Stimulated activated CD4-positive, alpha-beta T cell treated with anti-CD3 and anti-CD28 coated beads, Interleukin-12 subunit alpha, Interleukin-12 subunit beta, amount 100 ng/mL, for 24 hours (primary cell): Measurements from ENCODE around the gene RHO.

Source experiments
- DNase-seq, 2 experiments: peaks; one replicate each; pipeline ENCODE4 v3.0.0-alpha.2; 2020; ENCODE audit warnings: low read depth in 2 of 2

RHO gene

DNA sequence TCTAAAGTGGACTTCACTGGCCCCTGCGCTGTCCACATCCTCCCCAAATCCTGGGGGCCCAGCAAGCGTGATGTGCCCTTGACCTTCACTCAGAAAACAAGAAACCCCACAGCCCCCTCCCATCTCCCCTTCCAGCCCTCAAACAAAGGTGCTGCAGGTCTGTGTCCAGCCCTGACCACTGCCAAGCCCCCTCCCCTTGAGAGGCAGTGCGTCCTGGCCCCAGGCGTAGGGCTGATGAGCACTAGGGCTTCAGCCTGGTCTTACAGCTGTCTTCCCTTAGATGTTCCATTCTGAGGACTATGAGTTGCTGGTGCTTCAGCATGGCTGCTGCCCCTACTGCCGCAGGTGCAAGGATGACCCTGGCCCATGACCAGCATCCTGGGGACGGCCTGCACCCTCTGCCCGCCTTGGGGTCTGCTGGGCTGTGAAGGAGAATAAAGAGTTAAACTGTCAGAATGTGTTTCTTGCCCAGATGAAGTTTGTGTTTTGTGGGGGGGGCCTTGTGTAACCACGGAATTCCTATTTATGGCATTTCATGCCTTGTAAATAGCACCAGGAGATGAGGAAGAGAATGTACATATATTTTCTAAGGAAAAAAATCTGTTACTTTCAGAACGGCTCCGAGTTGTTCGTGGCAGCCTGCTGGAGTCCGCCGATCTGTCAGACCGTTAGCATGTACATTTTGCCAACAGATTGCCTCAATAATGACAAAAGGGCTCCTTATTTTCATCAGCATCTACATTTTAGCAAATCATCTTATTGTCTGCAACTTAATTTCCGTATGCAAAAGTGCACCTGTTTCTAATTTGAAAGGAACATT is 8.3 kb upstream of the RHO start:
- no peak for DNase-seq

DNA sequence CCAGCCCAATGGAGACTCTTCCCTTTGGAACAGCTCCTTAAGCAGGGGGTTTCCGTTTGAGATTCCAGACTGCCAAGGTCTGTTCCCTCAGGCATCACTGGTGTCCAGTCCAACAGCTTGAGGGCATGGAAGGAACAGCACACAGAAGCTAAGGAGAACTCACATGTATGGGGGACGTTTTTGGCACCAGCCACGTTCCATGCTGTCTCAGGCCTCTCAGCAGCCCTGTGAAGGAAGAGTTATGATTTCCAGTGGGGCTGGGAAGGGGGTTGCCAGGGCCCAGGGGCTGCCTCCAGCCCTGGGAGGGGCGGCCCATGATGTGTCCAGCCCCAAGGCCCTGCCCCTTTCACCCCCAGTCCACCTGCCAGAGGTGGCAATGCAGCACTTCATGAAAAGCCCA is 7.5 kb upstream of the RHO start:
- no peak for DNase-seq

DNA sequence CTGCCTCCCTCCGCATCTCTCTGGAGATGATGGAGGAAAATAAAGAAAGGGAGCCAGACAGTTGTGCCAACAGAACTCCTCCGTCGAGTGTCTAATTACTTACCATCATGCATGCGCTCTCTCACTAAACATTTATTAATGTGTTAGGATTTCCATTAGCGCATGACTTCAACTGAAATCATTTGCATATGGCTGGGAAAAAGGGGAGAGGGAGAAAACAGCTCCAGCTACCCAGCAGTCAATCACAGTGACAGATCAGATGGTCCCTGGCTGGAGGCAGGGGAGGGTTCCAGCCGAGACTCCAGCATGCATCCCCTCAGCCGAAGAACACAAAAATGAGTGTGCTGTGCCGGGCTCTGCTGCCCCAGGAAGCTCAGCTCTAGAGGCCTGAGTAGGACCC is 6.8 kb upstream of the RHO start:
- DNase-seq, result no peak

DNA sequence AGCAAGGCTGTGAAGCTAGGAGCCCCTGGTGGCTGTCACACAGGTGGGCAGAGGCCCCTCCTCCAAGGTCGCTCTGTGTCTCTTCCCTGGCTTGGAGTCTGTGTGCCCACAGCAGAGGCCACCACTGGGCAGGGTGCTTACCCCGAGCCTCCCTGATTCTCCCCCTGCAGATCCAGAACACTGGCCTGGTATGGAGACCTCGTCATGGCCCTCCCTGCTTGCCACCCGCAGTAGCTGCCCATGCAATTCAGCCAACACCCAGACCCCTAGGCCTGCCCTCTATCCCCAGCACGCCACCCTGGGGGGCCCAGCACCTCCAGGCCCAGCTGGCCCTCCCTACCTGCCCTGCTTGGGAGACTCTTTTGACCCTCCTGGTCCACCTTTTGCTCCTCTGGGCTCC is 5.5 kb upstream of the RHO start:
- DNase-seq, result no peak

DNA sequence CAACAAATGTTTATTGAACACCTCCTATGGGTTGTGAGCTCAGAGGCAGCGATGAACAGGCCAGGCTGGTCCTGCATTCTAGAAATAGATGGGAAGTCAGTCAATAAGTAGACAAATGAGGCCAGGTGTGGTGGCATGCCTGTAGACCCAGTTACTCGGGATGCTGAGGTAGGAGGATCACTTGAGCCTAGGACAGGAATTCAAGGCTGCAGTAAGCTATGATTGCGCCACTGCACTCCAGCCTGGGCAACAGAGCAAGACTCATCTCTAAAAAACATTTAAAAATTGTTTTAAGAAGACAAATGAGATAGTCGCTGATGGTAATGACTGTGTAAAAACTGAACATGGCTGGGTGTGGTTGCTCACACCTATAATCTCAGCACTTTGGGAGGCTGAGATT is 4.4 kb upstream of the RHO start:
- DNase-seq, result no peak

DNA sequence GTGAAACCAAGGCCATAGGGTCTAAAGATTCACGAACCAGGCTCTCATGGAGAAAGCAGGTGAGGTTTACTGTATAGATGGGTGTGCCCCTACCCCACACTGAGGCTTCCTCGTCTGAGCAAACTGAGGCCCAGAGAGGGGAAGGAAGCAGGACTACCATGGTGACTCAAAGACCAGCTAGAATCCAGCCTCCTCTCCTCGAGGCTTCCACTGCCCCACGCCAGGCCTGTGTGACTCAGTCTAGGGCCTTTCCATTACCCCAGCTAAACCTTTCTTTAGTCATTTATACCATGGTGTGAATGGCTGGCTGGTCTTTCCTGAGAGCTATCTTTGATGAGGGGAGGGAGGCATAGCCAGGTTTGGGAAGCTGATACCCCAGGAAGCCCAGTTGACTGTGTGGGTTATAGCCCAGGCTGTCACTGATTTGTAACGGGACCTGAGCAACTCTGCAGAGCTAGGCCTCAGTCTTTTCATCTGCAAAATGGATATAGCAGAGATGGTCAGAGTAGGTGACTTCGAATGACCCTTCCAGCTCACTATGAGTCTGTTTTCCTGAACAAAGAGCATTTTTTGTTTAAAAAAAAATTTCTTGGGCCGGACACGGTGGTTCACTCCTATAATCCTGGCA is 3.0 kb upstream of the RHO start:
- DNase-seq, result no peak

DNA sequence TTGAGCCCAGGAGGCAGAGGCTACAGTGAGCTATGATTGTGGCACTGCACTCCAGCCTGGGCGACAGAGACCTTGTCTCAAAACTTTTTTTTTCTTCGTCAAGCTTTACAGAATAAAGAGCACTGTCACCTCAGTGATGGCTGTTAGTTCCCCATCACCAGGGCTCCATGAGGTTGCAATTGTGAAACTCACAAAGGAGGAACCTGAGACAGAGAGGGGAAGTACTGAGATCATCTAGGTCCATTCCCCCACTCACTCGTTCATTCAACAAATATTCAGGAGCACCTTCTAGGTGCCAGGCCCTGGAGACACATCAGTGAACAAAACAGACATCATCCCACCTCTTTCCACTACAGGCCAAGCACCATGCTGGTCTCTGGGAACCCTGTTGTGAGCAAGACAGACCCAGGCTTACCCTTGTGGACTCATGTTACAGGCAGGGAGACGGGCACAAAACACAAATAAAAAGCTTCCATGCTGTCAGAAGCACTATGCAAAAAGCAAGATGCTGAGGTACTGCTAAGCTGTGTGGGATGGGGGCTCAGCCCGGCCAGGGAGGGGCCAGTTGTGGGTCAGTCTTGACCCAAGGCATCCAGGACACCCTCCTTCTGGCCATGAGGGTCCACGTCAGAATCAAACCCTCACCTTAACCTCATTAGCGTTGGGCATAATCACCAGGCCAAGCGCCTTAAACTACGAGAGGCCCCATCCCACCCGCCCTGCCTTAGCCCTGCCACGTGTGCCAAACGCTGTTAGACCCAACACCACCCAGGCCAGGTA is 2.1 kb upstream of the RHO start:
- DNase-seq, result no peak

DNA sequence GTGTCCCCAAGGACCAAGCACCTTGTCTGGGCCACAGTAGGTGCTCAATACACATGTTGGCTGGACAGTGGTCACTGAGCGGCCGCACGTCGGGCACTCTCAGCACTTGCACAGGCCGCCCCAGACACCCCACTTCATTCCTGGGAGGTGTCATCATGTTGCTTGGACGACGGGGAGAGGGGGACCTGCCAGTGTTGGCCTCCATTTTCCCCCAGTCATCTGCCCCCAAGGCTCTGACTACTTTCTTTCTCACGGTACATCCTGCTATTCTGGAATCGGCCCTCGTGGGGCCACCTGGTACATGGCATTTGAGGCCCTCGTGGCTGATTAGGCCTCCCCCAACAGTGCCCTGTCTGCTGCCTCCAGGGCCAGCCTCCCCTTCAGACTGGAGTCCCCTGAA is 1.2 kb upstream of the RHO start:
- DNase-seq, result no peak

DNA sequence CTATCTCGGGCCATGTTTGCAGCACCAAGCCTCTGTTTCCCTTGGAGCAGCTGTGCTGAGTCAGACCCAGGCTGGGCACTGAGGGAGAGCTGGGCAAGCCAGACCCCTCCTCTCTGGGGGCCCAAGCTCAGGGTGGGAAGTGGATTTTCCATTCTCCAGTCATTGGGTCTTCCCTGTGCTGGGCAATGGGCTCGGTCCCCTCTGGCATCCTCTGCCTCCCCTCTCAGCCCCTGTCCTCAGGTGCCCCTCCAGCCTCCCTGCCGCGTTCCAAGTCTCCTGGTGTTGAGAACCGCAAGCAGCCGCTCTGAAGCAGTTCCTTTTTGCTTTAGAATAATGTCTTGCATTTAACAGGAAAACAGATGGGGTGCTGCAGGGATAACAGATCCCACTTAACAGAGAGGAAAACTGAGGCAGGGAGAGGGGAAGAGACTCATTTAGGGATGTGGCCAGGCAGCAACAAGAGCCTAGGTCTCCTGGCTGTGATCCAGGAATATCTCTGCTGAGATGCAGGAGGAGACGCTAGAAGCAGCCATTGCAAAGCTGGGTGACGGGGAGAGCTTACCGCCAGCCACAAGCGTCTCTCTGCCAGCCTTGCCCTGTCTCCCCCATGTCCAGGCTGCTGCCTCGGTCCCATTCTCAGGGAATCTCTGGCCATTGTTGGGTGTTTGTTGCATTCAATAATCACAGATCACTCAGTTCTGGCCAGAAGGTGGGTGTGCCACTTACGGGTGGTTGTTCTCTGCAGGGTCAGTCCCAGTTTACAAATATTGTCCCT is 1.2 kb downstream of the RHO start:
- no peak for DNase-seq

DNA sequence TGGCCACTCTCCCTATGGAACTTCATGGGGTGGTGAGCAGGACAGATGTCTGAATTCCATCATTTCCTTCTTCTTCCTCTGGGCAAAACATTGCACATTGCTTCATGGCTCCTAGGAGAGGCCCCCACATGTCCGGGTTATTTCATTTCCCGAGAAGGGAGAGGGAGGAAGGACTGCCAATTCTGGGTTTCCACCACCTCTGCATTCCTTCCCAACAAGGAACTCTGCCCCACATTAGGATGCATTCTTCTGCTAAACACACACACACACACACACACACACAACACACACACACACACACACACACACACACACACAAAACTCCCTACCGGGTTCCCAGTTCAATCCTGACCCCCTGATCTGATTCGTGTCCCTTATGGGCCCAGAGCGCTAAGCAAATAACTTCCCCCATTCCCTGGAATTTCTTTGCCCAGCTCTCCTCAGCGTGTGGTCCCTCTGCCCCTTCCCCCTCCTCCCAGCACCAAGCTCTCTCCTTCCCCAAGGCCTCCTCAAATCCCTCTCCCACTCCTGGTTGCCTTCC is 1.9 kb downstream of the RHO start:
- no peak for DNase-seq

DNA sequence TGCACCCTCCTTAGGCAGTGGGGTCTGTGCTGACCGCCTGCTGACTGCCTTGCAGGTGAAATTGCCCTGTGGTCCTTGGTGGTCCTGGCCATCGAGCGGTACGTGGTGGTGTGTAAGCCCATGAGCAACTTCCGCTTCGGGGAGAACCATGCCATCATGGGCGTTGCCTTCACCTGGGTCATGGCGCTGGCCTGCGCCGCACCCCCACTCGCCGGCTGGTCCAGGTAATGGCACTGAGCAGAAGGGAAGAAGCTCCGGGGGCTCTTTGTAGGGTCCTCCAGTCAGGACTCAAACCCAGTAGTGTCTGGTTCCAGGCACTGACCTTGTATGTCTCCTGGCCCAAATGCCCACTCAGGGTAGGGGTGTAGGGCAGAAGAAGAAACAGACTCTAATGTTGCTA is 2.4 kb downstream of the RHO start:
- no peak for DNase-seq

DNA sequence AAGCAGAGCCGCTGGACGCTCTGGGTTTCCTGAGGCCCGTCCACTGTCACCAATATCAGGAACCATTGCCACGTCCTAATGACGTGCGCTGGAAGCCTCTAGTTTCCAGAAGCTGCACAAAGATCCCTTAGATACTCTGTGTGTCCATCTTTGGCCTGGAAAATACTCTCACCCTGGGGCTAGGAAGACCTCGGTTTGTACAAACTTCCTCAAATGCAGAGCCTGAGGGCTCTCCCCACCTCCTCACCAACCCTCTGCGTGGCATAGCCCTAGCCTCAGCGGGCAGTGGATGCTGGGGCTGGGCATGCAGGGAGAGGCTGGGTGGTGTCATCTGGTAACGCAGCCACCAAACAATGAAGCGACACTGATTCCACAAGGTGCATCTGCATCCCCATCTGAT is 3.3 kb downstream of the RHO start:
- no peak for DNase-seq

DNA sequence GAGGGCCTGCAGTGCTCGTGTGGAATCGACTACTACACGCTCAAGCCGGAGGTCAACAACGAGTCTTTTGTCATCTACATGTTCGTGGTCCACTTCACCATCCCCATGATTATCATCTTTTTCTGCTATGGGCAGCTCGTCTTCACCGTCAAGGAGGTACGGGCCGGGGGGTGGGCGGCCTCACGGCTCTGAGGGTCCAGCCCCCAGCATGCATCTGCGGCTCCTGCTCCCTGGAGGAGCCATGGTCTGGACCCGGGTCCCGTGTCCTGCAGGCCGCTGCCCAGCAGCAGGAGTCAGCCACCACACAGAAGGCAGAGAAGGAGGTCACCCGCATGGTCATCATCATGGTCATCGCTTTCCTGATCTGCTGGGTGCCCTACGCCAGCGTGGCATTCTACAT is 3.8 kb downstream of the RHO start:
- no peak for DNase-seq

DNA sequence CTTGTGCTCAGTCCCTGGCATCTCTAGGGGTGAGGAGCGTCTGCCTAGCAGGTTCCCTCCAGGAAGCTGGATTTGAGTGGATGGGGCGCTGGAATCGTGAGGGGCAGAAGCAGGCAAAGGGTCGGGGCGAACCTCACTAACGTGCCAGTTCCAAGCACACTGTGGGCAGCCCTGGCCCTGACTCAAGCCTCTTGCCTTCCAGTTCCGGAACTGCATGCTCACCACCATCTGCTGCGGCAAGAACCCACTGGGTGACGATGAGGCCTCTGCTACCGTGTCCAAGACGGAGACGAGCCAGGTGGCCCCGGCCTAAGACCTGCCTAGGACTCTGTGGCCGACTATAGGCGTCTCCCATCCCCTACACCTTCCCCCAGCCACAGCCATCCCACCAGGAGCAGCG is 5.0 kb downstream of the RHO start:
- no peak for DNase-seq

DNA sequence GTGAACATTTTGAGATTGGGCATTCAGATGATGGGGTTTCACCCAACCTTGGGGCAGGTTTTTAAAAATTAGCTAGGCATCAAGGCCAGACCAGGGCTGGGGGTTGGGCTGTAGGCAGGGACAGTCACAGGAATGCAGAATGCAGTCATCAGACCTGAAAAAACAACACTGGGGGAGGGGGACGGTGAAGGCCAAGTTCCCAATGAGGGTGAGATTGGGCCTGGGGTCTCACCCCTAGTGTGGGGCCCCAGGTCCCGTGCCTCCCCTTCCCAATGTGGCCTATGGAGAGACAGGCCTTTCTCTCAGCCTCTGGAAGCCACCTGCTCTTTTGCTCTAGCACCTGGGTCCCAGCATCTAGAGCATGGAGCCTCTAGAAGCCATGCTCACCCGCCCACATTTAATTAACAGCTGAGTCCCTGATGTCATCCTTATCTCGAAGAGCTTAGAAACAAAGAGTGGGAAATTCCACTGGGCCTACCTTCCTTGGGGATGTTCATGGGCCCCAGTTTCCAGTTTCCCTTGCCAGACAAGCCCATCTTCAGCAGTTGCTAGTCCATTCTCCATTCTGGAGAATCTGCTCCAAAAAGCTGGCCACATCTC is 6.1 kb downstream of the RHO start:
- DNase-seq, result no peak

DNA sequence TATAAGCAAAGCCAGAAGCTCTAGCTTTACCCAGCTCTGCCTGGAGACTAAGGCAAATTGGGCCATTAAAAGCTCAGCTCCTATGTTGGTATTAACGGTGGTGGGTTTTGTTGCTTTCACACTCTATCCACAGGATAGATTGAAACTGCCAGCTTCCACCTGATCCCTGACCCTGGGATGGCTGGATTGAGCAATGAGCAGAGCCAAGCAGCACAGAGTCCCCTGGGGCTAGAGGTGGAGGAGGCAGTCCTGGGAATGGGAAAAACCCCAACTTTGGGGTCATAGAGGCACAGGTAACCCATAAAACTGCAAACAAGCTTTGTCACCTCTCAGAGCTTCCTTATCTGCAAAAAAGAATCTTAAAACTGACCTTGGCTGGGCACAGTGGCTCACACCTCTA is 6.6 kb downstream of the RHO start:
- DNase-seq, result no peak

DNA sequence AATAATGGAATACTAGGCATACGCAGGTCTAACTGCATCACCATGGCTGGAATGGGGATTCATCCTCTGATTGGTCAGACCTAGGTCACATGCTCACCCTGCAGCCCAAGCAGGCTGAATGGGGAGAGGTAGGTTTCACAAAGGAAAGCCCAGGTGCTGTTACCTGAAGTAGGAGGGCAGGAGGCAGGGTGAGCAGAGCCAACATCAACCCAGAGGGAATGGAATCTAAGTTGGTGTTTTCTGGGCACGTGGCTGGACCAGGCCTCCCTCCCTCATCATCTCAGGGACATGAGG is 7.9 kb downstream of the RHO start:
- DNase-seq, result no peak

DNA sequence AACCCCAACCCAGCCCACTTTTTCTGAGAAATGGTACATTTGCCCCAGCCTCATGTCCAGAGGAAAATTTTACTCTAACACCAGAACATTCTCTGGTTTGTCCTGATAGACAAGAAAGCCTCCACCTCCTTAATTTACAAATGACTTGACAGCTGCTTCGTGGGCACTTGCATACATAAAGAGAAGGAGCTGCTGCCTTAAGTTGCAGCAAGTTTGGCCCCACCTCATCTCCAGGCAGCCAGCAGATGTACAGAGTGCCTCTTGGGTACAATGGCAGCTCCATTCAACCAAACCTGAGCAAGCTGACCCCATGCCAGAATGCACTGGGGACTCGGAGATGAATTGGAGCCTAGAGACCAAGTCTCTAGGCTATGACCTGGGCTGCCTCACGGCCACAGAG is 8.4 kb downstream of the RHO start:
- no peak for DNase-seq

DNA sequence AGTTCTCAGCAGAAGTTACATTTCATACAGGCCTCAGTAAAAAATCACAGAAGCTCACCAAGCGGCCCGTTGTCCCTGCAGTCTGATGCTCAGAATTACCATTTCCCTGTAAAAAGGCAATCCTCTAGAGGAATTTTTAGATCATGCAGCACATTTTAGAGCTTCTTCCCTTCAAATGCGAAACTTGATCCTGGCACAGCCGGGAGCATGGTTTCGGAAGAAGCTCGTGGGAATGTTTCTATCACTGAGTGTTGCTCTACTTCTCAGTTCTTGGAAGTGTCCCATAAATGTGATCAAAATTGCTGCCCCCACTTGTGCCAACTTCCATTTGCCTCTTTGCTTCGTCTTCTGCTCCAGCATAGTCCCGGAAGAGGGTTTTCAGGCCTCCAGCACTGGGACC is 10.8 kb downstream of the RHO start:
- no peak for DNase-seq

DNA sequence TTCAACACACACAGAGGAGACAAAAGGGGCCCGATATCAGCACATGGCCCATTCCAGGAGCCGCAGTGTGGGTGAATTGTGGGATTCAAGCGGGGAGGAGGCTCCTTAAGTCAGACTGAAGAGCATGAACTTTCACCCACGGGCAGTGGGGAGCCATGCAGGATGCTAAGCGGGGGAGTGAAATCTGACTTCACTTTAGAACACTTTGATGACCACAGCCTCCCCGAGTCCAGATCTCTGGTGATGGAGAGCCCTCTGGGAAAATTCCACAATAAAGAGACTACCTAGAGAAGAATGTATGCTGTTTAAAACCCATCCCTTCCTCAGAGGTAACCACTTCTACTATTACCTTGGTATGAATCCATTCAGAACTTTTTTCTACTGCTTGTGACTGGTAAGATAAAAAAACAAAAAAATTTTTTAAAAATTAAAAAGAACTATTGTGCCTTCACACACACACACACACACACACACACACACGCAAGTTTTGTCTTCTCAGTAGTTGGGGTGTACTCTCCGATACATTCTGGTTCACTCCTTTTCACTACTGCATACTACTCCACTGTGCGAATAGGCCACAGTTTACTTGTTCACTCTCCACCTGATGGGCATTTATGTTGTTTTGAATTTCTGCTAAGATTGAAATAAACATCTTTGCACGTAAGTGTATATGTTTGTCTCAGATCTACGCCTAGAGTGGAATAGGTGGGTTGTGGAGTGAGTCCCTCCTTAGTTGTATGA is 12.5 kb downstream of the RHO start:
- no peak for DNase-seq

DNA sequence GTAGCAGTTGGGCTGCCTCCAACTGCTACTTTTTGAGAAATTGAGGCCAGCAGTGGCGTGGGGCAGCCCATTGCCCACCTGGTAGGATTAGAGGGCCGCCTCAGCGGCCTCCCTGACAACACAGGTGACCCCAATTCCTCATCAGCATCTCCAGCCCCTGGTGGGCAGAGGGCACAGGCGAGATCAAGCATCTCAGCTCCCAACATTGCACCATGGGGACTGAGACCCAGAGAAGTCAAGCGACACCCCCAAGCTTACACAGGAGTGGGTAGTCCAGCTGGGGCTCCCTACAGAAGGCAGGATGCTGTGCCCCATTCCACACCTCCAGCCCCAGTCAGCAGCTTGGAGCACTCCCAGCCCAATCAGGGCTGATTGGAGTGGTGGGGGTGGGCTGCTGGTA is 14.3 kb downstream of the RHO start:
- no peak for DNase-seq
